ENCODE results near the gene ZNF407.

DNA sequence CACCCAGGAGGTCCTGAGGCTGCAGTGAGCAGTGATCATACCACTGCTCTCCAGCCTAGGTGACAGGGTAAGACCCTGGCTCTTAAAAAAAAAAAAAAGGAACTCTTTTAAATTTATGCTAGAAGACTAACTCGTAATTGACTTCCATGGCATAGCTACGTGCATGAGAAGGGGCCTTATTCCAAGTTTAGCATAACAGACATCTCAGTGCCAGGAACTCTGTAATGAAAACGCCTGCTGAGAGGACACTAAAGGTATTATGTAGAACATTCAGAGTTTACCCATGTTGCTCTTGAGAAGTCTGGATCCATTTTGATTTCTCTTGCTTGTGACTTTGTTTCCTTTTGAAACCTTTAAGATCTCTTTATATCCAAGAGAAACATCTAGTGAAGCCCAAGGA lies 276.0 kb downstream of the ZNF407 start:
- TF ChIP-seq, protein P1, sequence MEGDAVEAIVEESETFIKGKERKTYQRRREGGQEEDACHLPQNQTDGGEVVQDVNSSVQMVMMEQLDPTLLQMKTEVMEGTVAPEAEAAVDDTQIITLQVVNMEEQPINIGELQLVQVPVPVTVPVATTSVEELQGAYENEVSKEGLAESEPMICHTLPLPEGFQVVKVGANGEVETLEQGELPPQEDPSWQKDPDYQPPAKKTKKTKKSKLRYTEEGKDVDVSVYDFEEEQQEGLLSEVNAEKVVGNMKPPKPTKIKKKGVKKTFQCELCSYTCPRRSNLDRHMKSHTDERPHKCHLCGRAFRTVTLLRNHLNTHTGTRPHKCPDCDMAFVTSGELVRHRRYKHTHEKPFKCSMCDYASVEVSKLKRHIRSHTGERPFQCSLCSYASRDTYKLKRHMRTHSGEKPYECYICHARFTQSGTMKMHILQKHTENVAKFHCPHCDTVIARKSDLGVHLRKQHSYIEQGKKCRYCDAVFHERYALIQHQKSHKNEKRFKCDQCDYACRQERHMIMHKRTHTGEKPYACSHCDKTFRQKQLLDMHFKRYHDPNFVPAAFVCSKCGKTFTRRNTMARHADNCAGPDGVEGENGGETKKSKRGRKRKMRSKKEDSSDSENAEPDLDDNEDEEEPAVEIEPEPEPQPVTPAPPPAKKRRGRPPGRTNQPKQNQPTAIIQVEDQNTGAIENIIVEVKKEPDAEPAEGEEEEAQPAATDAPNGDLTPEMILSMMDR (IDR thresholded peaks at IDR 0.05): no peak
- TF ChIP-seq POLR2A (IDR thresholded peaks at IDR 0.05): no peak

Measured in stomach (tissue), 4 donors.